Measurements from ENCODE around the gene CCDC154.
A peak's percentile ranks its signal among the peaks of the same experiment; 100 is the strongest.
"Not testable (repeated sequence)": the region's sequence is repeated elsewhere in the genome, so short reads cannot be mapped to it uniquely, and the experiment has no call there.

Gene CCDC154, protein sequence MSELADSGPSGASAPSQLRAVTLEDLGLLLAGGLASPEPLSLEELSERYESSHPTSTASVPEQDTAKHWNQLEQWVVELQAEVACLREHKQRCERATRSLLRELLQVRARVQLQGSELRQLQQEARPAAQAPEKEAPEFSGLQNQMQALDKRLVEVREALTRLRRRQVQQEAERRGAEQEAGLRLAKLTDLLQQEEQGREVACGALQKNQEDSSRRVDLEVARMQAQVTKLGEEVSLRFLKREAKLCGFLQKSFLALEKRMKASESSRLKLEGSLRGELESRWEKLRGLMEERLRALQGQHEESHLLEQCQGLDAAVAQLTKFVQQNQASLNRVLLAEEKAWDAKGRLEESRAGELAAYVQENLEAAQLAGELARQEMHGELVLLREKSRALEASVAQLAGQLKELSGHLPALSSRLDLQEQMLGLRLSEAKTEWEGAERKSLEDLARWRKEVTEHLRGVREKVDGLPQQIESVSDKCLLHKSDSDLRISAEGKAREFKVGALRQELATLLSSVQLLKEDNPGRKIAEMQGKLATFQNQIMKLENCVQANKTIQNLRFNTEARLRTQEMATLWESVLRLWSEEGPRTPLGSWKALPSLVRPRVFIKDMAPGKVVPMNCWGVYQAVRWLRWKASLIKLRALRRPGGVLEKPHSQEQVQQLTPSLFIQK

DNA sequence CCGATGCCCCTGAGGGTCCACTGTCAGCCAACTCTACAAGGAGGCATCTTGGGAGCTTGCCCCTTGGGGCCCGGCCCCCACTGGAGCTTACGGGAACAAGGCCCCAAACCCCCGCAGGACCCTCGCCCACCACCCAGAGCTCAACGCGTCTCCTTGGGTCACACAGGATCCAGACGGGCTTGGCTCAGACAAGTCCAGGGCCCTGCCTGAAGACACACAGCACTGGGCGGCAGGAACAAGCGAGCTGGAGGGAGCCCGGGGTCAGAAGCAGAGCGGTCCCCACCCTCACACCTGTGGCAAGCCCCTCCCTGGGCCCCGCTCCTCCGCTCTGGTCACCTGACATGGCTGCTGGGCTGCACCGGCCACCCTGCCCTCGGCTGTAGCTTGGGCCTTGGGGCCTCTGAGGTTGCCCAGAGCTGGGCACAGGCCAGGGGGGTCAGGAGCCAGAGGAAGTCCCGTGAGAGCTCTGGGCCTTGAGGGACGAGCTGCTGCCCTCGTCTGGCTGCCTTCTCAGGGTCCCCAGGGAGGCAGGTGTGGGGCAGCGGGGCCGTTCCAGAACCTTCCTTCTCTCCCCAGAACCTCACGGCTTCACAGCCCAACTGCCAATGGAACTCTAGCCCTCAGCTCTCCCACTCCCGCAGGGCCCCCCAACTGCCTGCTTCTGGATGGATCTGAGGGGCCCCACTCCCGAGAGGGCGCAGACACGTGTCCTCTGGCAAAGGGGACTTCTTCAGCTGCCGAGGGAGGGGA lies at the start of gene CCDC154:
Gene CCDC154, minus strand, starts transcription at position 577 of the 750 bp plus-strand sequence. Its CDS starts 234 bp downstream, at position 343.
- no peak for DNase-seq

DNA sequence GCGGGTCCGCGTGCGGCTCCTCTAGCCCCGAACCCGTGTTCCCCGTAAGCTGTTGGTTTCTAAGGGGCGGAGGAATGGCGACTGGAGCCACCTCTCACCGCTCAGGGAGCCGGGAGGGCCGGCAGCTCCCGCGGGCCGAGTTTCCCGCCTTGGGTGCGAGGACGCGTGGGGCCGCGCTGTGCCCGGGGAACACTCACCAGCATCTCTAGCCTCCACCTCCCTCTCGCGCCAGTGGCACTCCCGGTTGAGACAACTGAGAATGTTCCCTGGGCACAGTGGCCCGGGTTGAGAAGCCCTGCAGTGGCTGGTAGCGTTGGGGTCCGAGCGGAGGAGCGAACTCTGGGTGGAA lies 49.4 kb upstream of the CCDC154 start:
- DNase-seq: no peak

DNA sequence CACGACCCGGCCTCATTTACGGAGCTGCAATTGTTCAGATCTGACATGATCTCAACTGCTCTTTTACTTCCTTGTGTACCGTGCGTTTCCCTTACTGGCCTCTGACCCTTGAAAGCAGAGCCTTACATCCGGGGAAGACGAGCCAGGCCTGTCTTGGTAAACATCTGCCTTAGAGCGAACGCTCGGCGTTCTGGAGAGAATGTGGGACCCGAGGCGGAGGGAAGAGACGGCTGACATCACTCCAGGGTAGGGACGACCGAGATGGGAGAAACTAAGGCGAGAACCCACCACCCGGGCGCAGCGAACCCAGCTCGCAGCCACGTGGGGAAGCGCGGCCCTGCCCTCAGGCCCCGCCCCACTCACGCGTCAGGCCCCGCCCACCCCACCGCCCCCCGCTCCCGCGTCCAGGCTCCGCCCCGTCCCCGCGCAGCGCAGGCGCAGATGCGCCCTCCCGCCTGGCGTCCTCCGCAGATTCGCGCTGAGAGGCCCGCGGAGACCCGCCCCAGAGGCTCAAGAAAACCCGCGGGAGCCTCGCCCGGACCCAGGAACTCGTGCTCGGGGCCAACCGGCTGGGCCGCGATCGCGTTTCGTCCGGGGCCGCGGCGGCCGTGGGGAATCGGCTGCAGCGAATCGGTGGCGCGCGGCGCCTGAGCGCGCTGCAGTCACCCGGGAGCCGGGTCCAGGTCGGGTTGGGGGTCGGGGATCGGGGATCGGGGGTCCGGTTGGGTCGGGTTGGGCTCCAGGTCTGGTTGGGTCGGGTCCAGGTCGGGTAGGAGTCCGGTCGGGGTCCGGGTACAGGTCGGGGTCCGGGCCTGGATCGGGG lies 48.8 kb upstream of the CCDC154 start, which contains the start of gene TELO2:
Gene TELO2, plus strand, starts transcription at position 438 of the 823 bp plus-strand sequence. CDS start 922 bp downstream, outside the sequence.
- DNase-seq: peak; percentile 90

DNA sequence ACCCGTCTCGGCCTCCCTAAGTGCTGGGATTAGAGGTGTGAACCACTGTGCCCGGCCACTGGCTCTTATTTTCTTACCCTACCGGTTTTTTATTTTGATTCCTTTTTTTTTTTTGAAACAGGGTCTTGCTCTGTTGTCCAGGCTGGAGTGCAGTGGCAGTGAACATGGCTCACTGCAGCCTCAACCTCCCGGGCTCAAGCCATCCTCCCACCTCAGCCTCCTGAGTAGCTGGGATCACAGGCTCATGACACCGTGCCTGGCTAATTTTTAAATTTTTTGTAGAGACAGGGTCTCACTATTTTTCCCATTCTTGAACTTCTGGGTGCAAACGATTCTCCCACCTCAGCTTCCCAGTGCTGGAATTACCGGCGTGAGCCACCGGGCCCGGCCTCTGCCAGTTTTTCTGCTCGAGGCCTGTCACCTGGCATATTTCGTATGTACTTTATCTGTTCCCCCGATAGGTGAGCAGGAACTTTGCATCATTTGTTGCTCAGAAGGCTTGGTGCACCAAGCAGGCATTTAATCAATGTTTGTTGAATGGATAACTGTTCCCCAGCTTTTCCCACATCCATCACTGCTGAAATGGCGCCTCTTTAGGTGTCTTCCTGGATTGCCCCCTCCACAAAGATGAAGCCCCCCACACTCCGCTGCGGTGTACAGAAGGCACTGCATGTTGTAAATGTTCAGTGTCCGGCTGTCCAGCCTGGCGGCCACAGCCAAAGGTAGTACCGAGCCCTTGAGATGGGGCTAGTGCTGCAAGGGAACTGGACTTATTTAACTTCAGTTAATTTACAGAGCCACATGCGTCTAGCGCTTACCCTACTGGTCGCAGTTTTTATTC lies 47.9 kb upstream of the CCDC154 start:
- no peak for DNase-seq

DNA sequence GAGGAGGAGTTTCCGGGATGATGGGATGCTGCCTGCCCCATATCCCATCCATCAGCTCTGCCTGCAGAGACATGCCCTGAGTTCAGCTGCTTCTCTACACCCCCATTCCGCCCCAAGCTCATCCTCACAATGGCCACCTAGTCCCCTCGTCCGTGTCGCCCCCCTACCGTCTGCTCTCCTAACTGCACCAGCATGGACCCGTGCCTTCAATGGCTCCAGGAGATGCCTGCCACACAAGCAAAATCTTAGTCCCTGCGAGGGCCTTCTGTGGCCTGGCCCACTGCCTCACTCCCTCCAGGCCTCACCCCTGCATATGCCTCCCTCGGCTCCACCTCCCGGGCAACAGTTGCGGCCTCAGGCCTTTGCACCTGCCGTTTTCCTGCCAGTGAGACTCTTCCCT lies 47.0 kb upstream of the CCDC154 start:
- no peak for DNase-seq

DNA sequence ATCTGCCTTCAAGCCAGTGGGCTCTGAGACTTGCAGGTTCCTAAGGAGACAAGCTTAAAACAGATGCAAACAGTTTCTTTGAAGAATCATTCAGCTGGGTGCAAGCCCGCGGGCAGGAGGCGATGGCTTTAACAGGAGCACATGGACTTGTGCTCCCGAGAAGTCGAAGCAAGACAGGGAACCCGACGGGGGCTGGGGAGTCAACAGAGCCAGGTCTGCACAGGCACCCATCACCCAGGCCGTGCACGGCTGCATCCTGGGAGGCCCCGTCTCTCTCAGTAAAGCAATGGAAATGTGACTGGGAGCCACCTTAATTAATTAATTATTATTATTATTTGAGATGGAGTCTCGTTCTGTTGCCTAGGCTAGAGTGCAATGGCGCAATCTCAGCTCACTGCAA lies 44.7 kb upstream of the CCDC154 start:
- DNase-seq: no peak

DNA sequence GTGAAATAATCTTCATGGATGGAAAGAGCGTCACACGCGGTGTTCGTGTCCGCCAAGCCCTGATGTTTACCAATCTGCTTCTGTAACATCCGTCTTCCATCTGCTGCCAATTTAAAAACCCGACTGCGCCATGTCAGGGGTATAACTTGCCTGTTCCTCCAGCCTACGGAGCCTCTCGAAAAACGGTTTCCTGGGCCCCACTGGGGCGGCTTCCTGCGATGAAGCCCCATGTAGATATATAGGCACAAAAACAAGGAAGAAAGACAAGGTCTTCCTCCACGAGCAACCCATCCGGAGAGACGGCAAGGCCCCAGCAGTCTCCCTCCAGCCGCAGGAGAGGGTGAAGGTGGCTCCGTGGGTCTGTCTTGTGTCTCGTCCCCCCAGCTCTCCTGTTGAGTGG lies 44.3 kb upstream of the CCDC154 start, which contains the start of gene PTX4:
Gene PTX4, minus strand, starts transcription at position 326 of the 400 bp plus-strand sequence. Its CDS starts 35 bp downstream, at position 291.
- no peak for DNase-seq

DNA sequence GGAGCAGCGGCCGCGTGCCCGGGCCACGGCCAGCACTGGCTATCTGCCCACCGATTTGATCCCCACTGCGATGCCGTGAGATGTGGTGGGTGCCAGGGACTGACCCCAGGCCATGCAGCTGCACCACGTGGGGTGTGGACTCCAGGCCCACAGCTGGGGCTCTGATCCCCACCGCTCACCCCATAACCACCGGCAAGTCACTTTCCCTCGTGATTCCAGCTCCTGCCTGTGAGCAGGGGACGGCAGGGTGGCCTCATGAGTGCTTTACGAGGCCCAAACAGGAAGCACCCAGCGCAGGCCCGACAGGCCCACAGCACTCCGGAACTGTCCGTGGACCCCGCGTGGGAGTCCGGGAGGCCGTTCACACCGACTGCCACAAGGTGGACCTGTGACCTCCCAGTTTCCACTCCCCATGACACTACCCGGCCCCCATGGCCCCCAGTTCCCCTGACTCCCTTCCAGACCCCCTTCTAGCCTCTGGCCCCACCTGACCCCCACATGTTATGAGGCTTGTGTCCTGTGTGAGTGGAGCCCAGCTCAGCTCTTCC lies 43.8 kb upstream of the CCDC154 start:
- DNase-seq: no peak

DNA sequence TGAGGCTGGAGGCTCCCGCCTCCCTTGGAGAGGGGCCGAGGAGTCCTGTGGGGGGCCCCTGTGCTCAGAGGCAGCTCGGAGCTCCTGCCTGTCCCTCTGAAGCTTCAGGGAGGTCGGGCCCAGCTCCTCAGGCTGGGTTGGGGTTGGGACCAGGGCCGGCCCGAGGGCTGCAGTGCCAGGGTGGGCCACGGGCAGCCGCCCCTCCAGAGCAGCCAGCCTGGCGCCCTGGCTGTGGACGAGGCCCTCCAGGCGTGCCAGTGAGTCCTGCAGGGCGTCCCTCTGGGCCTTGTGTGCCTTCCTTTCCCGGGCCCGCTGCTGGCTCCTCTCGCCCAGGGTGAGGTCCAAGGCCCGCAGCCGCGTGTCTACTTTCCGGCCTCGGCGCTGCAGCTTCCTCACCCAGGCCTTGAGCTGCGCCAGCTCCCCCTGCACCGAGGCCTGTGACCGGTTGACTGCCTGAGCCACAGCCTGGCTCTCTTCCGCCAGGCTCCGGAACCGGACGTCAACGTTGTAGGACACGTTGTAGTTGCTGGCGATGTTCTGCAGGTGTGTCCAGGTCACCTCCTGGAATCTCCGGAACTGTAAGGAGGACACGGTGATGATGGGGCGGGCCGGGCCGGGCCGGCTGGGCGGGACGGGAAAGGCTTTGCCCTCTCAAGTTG lies 43.2 kb upstream of the CCDC154 start:
- no peak for DNase-seq

DNA sequence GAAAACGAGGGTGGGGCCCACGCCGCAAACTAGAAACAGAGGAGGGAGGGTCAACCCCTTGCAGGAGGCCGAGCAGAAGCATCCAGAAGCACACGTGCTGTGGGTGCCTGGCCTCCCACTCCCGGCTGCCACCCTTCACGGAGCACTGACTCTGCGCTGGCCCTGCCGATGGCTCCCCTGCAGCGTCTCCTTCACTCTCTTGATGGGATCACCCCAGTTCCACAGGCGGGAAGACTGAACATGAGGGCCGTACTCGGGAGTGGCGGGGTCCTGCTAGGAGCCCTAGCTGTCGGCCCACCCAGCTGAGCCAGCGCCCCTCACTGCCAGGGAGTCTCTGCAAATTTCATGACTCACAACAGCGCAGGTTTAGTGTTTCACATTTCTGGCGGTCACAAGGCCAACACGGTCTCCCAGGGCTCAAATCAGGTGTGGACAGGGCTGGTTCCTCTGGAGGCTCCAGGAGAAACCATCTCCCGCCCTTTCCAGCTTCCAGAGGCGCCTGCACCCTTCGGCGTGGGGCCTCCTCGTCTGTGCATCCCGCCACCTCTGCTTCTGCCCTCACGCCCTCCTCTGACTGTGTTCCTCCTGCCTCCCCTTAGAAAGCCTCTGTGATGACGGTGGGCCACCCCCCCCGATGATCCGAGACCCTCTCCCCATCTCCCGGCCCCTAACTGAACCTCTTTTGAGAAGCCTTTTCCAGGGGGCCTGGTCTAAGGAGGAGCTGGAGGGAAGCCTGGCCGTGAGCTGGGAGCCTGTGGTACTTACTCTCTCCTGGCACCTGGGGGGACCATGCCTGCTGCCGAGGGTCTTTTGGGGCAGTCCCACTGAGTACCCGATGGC lies 42.4 kb upstream of the CCDC154 start:
- no peak for DNase-seq

DNA sequence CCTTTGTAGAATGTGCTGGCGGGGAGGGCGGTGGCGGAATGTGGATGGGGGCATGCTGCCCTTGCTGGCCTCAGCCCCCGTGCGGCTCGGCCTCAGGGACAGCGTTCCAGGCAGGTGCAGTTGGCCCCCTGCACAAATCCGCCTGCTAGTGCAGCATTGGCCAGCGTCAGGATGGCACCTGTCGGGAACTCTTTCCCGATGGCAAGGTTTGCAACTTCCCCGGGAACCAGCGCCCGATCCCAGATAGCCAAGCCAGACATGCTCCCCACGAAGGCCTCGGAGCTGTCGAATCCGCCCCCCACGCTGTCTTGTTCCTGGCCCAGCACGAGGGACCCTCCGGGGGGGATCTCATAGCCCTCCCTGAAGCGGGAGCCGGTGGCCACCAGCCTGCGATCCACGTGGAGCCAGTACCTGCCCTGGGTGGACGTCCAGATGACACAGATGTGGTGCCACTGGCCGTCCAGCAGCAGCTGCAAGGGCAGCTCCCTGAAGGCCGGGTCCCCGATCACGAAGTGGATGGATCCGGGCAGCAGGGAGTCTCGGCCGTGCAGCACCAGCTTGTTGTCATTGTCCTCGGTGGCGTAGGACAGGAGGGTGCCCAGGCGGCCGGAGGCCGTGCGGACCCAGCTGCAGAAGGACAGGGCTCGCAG lies 41.6 kb upstream of the CCDC154 start:
- DNase-seq: no peak

DNA sequence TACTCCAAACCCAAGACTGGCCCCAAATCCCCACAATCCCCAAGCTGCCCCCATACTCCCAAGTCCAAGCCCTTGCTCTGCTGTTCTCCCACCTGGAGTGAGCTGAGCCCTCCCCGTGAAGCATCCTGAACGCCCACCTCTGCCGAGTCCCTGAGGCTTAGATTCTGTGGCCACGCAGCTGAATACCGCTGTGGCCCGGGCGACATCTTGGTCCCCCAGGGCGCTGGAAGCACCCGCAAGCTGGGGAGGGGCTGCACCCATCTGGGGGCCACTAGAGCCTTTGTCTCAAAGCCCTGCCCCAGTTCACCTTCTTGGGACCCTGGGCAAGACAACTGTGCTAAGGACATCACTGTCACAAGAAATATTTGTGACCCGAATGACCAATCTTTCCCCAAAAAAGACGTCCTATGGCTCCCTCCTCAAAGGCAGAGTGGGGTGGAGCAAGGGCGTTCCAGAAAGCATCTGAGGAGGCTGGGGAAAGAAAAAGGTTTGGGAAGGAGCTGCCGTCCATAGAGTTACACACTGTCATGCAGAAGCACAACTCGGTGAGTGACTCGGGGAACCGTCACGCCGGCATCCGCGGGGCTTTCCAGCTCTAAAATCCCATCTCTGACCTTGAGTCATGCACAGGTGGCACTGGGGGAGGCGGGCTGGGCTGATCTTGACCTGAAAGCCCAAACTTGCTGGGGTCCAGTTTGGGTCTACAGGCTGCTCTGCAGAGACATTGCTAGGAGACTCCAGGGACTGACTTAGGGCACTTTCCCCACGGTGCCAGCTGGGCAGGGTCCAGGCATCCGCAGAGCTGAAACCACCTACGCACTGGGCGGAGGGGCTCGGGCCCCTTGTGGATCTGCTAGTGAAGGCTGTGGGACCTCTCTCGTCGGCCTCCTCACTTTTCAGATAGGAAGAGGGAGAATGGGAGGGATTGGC lies 37.8 kb upstream of the CCDC154 start:
- no peak for DNase-seq

DNA sequence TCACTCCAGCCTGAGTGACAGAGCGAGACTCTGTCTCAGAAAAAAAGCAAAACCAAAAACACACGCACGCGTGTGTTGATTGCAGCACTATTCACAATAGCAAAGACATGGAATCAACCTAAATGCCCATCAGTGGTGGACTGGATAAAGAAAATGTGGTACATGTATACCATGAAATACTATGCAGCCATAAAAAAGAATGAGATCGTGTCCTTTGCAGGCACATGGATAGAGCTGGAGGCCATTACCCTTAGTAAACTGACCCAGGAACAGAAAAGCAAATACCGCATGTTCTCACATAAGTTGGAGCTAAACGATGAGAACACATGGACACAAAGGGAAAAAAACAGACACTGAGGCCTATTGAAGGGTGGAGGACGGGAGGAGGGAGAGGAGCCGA lies 34.6 kb upstream of the CCDC154 start:
- DNase-seq: not testable (repeated sequence)

DNA sequence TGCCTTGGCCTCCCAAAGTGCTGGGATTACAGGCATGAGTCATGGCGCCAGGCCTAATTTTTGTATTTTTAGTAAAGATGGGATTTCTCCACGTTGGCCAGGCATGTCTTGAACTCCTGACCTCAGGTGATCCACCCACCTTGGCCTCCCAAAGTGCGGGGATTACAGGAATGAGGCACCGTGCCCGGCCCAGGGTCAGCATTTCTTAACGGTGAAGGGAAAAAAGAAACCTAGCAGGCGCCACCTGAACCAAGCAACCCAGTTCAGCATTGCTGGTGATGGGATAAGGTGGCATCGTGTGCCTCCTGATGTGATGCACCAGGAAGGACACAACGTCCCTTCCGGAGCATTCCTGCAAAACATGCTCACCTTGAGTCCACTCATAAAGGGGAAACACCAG lies 32.7 kb upstream of the CCDC154 start:
- no peak for DNase-seq

DNA sequence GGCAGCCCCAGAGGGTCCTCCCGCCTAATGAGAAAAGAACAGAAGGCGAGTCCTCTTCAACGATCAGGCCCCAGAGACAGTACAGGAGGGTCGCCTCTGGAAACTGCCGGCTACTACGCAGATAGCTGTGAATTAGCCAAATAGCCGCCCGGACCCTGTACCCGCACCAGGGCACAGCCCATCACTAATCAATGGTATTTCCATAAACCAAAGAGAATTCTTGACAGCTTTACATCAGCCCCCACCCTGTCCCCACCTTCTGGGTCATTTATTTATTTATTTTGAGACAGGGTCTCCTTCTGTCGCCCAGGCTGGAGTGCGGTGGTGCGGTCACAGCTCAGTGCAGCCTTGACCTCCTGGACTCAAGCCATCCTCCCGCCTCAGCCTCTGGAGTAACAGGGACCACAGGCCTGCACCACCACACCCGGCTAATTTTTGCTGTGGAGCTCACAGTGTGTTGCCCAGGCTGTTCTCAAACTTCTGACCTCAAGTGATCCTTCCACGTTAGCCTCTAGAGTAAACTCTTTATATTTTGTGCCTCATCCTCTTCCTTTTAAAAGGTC lies 31.3 kb upstream of the CCDC154 start:
- DNase-seq: no peak

DNA sequence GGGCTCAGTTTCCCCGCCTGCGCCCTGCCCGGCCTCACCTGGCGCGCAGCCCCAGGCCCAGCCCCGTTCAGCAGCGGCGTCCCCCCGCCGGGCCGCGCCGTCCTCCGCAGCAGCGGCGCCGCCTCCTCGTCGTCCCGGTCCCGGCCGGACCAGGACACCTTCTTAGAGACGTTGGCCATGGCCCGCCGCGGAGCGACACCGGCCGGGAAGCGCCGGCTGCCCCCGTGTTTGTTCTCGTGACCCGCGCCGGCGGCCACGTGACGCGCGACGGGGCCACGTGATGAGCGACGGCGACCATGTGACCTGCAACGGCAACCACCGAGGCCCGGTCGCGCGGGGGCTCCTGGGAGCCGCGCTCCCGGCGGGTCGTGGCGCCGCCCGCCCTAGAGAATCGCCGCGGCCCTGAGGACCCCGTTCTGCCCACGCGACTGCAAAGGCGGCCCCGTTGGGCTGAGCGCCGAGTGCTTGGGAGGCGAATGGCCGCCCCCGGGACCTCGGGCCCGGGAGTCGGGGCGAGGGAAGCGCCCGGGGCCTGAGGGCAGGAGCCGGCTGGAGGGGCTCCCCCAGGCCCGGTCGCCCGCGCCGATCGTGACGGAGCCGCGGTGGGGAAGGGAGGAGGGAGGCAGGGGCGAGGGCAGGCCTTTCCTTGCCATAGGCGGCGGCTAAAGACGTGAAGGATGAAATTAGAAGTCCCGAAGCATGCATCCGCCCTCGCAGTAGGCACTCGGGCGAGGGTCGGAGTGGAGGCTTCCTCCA lies 30.6 kb upstream of the CCDC154 start, which contains the start of gene CLCN7:
Gene CLCN7, minus strand, starts transcription at position 233 of the 756 bp plus-strand sequence. Its CDS starts 54 bp downstream, at position 179.
- DNase-seq: peak; percentile 87

Measured in CD4-positive, alpha-beta T cell treated with Interleukin-10 for 1 hour (primary cell).